ENCODE data around the gene NINL. TPM values are rescaled to one million over a fixed set of nuclear protein-coding genes. Genes with fewer than 3 reads are reported as not detected.
"Not testable (repeated sequence)": the region's sequence is repeated elsewhere in the genome, so short reads cannot be mapped to it uniquely, and the experiment has no call there.

NINL gene
- total RNA-seq, 4 donors from 2014 or later: 4.0 to 16.5 (median 7.9) TPM

- no peak for TF ChIP-seq CTCF (IDR thresholded peaks at IDR 0.05)
- no peak for TF ChIP-seq POLR2A (IDR thresholded peaks at IDR 0.05)
- no peaks in the 10 kb centered on the region for H3K27me3 ChIP-seq
- DNase-seq: peak in 2 of 3 donors; percentile 70 to 84
- peak overlapping the region in 2 of 4 donors; percentile 66 to 77 for H3K27ac ChIP-seq
- peaks cover 0 to 24% (median 0%) of the 10 kb centered on the region in 3 donors for H3K36me3 ChIP-seq
- H3K4me3 ChIP-seq: peak overlapping the region in 1 of 4 donors; percentile 11
- peaks cover 0 to 5% (median 0%) of the 10 kb centered on the region in 4 donors for H3K4me1 ChIP-seq
- H3K9me3 ChIP-seq: no peaks in the 10 kb centered on the region
Observed at GRCh38 chr20:25508083-25508770, 77.1 kb downstream of the NINL start.

- Histone ChIP-seq H3K27me3 (no peaks in the 10 kb centered on the region), H3K4me3 (peak overlapping the region in 1 of 4 donors; percentile 11), H3K27ac (peak overlapping the region in 2 of 4 donors; percentile 66 to 77), H3K36me3 (peaks cover 0 to 21% (median 0%) of the 10 kb centered on the region in 3 donors), H3K9me3 (no peaks in the 10 kb centered on the region), H3K4me1 (peaks cover 0 to 5% (median 0%) of the 10 kb centered on the region in 4 donors)
- no peak for DNase-seq
- TF ChIP-seq POLR2A (IDR thresholded peaks at IDR 0.05): no peak
- TF ChIP-seq CTCF (IDR thresholded peaks at IDR 0.05): peak in 3 of 6 experiments; percentile 9 to 41 (median 13)
Observed at GRCh38 chr20:25507385-25508082, 77.8 kb downstream of the NINL start.

- Histone ChIP-seq H3K27ac (no peak overlapping the region), H3K4me1 (peaks cover 0 to 5% (median 0%) of the 10 kb centered on the region in 4 donors), H3K9me3 (no peaks in the 10 kb centered on the region), H3K4me3 (no peak overlapping the region), H3K27me3 (no peaks in the 10 kb centered on the region), H3K36me3 (peaks cover 0 to 2% (median 0%) of the 10 kb centered on the region in 3 donors)
- TF ChIP-seq CTCF (IDR thresholded peaks at IDR 0.05): no peak
- TF ChIP-seq POLR2A (IDR thresholded peaks at IDR 0.05): no peak
- no peak for DNase-seq
Observed at GRCh38 chr20:25504366-25505135, 80.8 kb downstream of the NINL start.

GRCh38 chr20:25503936-25504335, 81.4 kb downstream of the NINL start:
- Histone ChIP-seq H3K4me1 (peaks cover 0 to 5% (median 0%) of the 10 kb centered on the region in 4 donors), H3K36me3 (no peaks in the 10 kb centered on the region), H3K27ac (no peak overlapping the region), H3K27me3 (no peaks in the 10 kb centered on the region), H3K4me3 (no peak overlapping the region), H3K9me3 (no peaks in the 10 kb centered on the region)
- DNase-seq: no peak
- TF ChIP-seq CTCF (IDR thresholded peaks at IDR 0.05): no peak
- no peak for TF ChIP-seq POLR2A (IDR thresholded peaks at IDR 0.05)

GRCh38 chr20:25503051-25503639, 82.2 kb downstream of the NINL start:
- not testable (repeated sequence) for H3K4me3 ChIP-seq, H3K9me3 ChIP-seq, H3K27ac ChIP-seq, DNase-seq, H3K27me3 ChIP-seq, H3K36me3 ChIP-seq, H3K4me1 ChIP-seq

Data from Peyer's patch (tissue), 4 donors.